Iris pigment epithelial cell (primary cell): ENCODE results near the gene KCNMA1.
A peak's percentile ranks its signal among the peaks of the same experiment; 100 is the strongest.
"Not testable (repeated sequence)": the region's sequence is repeated elsewhere in the genome, so short reads cannot be mapped to it uniquely, and the experiment has no call there.

Source experiments
- DNase-seq: peaks from one replicate; pipeline ENCODE4 v3.0.0-alpha.2; 2011; ENCODE audit warnings: low read depth

The KCNMA1 gene

GRCh38 chr10:77416311-77417135 lies 221.1 kb downstream of the KCNMA1 start:
- DNase-seq, result peak; percentile 79

GRCh38 chr10:77415313-77415960 lies 222.2 kb downstream of the KCNMA1 start:
- DNase-seq, result no peak

GRCh38 chr10:77413231-77413630 lies 224.4 kb downstream of the KCNMA1 start:
- no peak for DNase-seq

GRCh38 chr10:77412573-77413133 lies 225.0 kb downstream of the KCNMA1 start:
- DNase-seq, result not testable (repeated sequence)

- no peak for DNase-seq
Observed at GRCh38 chr10:77411805-77412204, 225.8 kb downstream of the KCNMA1 start.

GRCh38 chr10:77410523-77410922 lies 227.1 kb downstream of the KCNMA1 start:
- no peak for DNase-seq

- DNase-seq, result no peak
Observed at GRCh38 chr10:77409697-77410471, 227.7 kb downstream of the KCNMA1 start.

- DNase-seq, result no peak
Observed at GRCh38 chr10:77408259-77408658, 229.3 kb downstream of the KCNMA1 start.

- DNase-seq, result no peak
Observed at GRCh38 chr10:77406764-77407430, 230.7 kb downstream of the KCNMA1 start.

- peak; percentile 54 for DNase-seq
Observed at GRCh38 chr10:77405771-77406241, 231.8 kb downstream of the KCNMA1 start.

GRCh38 chr10:77404810-77405209 lies 232.8 kb downstream of the KCNMA1 start:
- DNase-seq, result no peak

GRCh38 chr10:77403761-77404160 lies 233.8 kb downstream of the KCNMA1 start:
- DNase-seq, result no peak

- no peak for DNase-seq
Observed at GRCh38 chr10:77401683-77402082, 235.9 kb downstream of the KCNMA1 start.

GRCh38 chr10:77400033-77400432 lies 237.6 kb downstream of the KCNMA1 start:
- no peak for DNase-seq

- no peak for DNase-seq
Observed at GRCh38 chr10:77398986-77399755, 238.4 kb downstream of the KCNMA1 start.

GRCh38 chr10:77398558-77398957 lies 239.1 kb downstream of the KCNMA1 start:
- no peak for DNase-seq

GRCh38 chr10:77397103-77397502 lies 240.5 kb downstream of the KCNMA1 start:
- no peak for DNase-seq

GRCh38 chr10:77396290-77396689 lies 241.3 kb downstream of the KCNMA1 start:
- no peak for DNase-seq

- no peak for DNase-seq
Observed at GRCh38 chr10:77393821-77394501, 243.6 kb downstream of the KCNMA1 start.

GRCh38 chr10:77393411-77393810 lies 244.2 kb downstream of the KCNMA1 start:
- no peak for DNase-seq
